Measurements from ENCODE around the gene KDM6B.

- no peak for TF ChIP-seq CTCF (IDR thresholded peaks at IDR 0.05)
- TF ChIP-seq POLR2AphosphoS5 (IDR thresholded peaks at IDR 0.05) = no peak
- TF ChIP-seq POLR2A (IDR thresholded peaks at IDR 0.05) = no peak
These were observed 16.4 kb upstream of the KDM6B start for GRCh38 chr17:7817643-7817964.
